ENCODE results near the gene CLASP2. TPM values are rescaled to one million over a fixed set of nuclear protein-coding genes. Genes with fewer than 3 reads are reported as not detected.

The CLASP2 gene
- total RNA-seq, 4 donors from 2014 or later = 38.4 to 53.2 (median 43.1) TPM

GRCh38 chr3:33602829-33603228 lies 115.2 kb downstream of the CLASP2 start:
- DNase-seq (ENCODE audit: extremely low spot score) = no peak
- Histone ChIP-seq H3K27ac (replicated peaks in 1 of 4) (no peak overlapping the region), H3K4me3 (no peak overlapping the region), H3K27me3 (no peaks in the 10 kb centered on the region), H3K9me3 (no peaks in the 10 kb centered on the region), H3K36me3 (peaks cover 43 to 90% (median 65%) of the 10 kb centered on the region in 4 donors), H3K4me1 (no peaks in the 10 kb centered on the region)
- no peak for TF ChIP-seq EP300 (IDR thresholded peaks at IDR 0.05)
- no peak for TF ChIP-seq POLR2AphosphoS5 (IDR thresholded peaks at IDR 0.05)
- TF ChIP-seq CTCF (IDR thresholded peaks at IDR 0.05) = no peak
- TF ChIP-seq POLR2A (IDR thresholded peaks at IDR 0.05; ENCODE audit: low read depth) = no peak
- WGBS = 90% methylated on average over 7 of the region's 7 CpGs
- intact Hi-C loops (cut with DNase I) = no loop called here

GRCh38 chr3:33597257-33597689 lies 120.8 kb downstream of the CLASP2 start:
- intact Hi-C loops (cut with DNase I) = no loop called here
- no peaks in the 10 kb centered on the region for H3K9me3 ChIP-seq
- H3K27ac ChIP-seq (replicated peaks in 1 of 4) = no peak overlapping the region
- DNase-seq (ENCODE audit: extremely low spot score) = no peak
- peaks cover 9 to 46% (median 21%) of the 10 kb centered on the region in 4 donors for H3K36me3 ChIP-seq
- no peaks in the 10 kb centered on the region for H3K27me3 ChIP-seq
- no peak for TF ChIP-seq POLR2A (IDR thresholded peaks at IDR 0.05; ENCODE audit: low read depth)
- TF ChIP-seq POLR2AphosphoS5 (IDR thresholded peaks at IDR 0.05) = no peak
- TF ChIP-seq CTCF (IDR thresholded peaks at IDR 0.05) = no peak
- no peak for TF ChIP-seq EP300 (IDR thresholded peaks at IDR 0.05)
- no peak overlapping the region for H3K4me3 ChIP-seq
- 70% methylated on average over 2 of the region's 2 CpGs for WGBS
- H3K4me1 ChIP-seq = no peaks in the 10 kb centered on the region

- TF ChIP-seq POLR2A (IDR thresholded peaks at IDR 0.05; ENCODE audit: low read depth) (no peak), POLR2AphosphoS5 (IDR thresholded peaks at IDR 0.05) (no peak), EP300 (IDR thresholded peaks at IDR 0.05) (no peak), CTCF (IDR thresholded peaks at IDR 0.05) (no peak)
- Histone ChIP-seq H3K4me3 (no peak overlapping the region), H3K4me1 (no peaks in the 10 kb centered on the region), H3K27ac (replicated peaks in 1 of 4) (no peak overlapping the region), H3K9me3 (no peaks in the 10 kb centered on the region), H3K36me3 (peaks cover 7 to 49% (median 30%) of the 10 kb centered on the region in 4 donors), H3K27me3 (no peaks in the 10 kb centered on the region)
- WGBS = 100% methylated on average over 1 of the region's 1 CpG
- intact Hi-C loops (cut with DNase I) = no loop called here
- no peak for DNase-seq (ENCODE audit: extremely low spot score)
Measured at GRCh38 chr3:33592999-33593398, 125.1 kb downstream of the CLASP2 start.

- Histone ChIP-seq H3K27me3 (no peaks in the 10 kb centered on the region), H3K4me1 (no peaks in the 10 kb centered on the region), H3K36me3 (peaks cover 7 to 67% (median 44%) of the 10 kb centered on the region in 4 donors), H3K27ac (replicated peaks in 1 of 4) (no peak overlapping the region), H3K4me3 (no peak overlapping the region), H3K9me3 (no peaks in the 10 kb centered on the region)
- intact Hi-C loops (cut with DNase I) = no loop called here
- 93% methylated on average over 2 of the region's 2 CpGs for WGBS
- DNase-seq (ENCODE audit: extremely low spot score) = no peak
- TF ChIP-seq POLR2AphosphoS5 (IDR thresholded peaks at IDR 0.05) = no peak
- no peak for TF ChIP-seq EP300 (IDR thresholded peaks at IDR 0.05)
- no peak for TF ChIP-seq POLR2A (IDR thresholded peaks at IDR 0.05; ENCODE audit: low read depth)
- no peak for TF ChIP-seq CTCF (IDR thresholded peaks at IDR 0.05)
Measured at GRCh38 chr3:33590541-33590940, 127.5 kb downstream of the CLASP2 start.

GRCh38 chr3:33586402-33586801 lies 131.7 kb downstream of the CLASP2 start:
- 69% methylated on average over 3 of the region's 3 CpGs for WGBS
- no peak for TF ChIP-seq CTCF (IDR thresholded peaks at IDR 0.05)
- TF ChIP-seq POLR2AphosphoS5 (IDR thresholded peaks at IDR 0.05) = no peak
- TF ChIP-seq POLR2A (IDR thresholded peaks at IDR 0.05; ENCODE audit: low read depth) = no peak
- no peak for TF ChIP-seq EP300 (IDR thresholded peaks at IDR 0.05)
- intact Hi-C loops (cut with DNase I) = no loop called here
- H3K4me3 ChIP-seq = no peak overlapping the region
- H3K36me3 ChIP-seq = peaks cover 11 to 82% (median 54%) of the 10 kb centered on the region in 4 donors
- no peaks in the 10 kb centered on the region for H3K9me3 ChIP-seq
- H3K4me1 ChIP-seq = no peaks in the 10 kb centered on the region
- no peak for DNase-seq (ENCODE audit: extremely low spot score)
- H3K27ac ChIP-seq (replicated peaks in 1 of 4) = no peak overlapping the region
- no peaks in the 10 kb centered on the region for H3K27me3 ChIP-seq

Data from esophagus muscularis mucosa (tissue), 4 donors.